Activated CD8-positive, alpha-beta memory T cell treated with anti-CD3 and anti-CD28 coated beads for 24 hours (primary cell): Measurements from ENCODE around the gene SLC16A12.

Experiments used
- DNase-seq: peaks from one replicate; pipeline ENCODE4 v3.0.0-alpha.2; 2020

SLC16A12 gene

GRCh38 chr10:89388806-89389205 is 146.6 kb downstream of the SLC16A12 start:
- no peak for DNase-seq

- DNase-seq, result no peak
These were observed 150.7 kb downstream of the SLC16A12 start for GRCh38 chr10:89384474-89385340.

- no peak for DNase-seq
These were observed 152.6 kb downstream of the SLC16A12 start for GRCh38 chr10:89382757-89383156.
